ENCODE results near the gene ASXL1. TPM values are rescaled to one million over a fixed set of nuclear protein-coding genes. Genes with fewer than 3 reads are reported as not detected.

Gene ASXL1
- total and polyA plus RNA-seq, 9 of the 15 experiments (the other 6 are each of a cell fraction or from before 2014, with no cell fraction given), result 6.5 to 65.3 (median 32.3) TPM

DNA sequence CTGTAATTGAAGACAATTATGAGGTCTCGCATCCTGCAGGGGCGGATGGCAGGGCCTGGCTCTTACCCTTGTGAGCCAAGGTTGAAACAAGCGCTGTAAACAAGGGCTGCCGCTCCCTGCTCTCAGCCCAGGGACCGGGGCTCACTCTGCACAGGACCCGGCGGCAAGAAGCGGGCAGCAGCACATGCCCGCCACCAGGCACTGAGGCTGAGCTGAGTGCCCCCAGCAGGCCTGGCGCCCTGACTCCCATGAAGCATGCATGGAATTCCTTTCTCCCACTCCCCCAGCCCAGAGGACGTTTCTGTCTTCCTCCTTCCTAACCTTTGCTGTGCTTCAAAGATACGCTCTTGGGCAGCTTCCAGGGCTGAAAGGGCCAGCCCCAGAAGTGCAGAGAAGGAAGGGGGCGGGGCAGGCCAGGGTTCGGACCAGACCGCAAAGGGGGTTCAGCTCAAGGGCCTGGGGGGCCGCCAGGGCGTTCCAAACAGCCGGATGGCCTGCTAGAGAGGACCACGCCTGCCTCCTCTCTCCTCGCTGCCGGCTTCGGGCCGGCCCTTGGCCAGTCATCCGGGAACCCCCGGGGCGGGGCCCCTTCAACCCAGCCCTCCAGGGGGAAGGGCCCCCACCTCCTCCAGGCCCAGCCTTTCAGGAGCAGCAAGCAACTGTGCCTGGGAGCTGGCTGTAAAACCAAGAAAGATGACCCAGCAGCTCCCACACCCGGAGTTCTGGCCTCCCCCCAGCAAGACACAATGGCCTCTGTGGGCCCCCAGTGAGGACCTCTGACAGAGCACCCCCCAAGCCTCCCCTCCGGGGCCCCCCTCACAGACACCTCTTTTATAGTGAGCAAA is 117.1 kb downstream of the ASXL1 start (continued):
- TF ChIP-seq, protein P1, sequence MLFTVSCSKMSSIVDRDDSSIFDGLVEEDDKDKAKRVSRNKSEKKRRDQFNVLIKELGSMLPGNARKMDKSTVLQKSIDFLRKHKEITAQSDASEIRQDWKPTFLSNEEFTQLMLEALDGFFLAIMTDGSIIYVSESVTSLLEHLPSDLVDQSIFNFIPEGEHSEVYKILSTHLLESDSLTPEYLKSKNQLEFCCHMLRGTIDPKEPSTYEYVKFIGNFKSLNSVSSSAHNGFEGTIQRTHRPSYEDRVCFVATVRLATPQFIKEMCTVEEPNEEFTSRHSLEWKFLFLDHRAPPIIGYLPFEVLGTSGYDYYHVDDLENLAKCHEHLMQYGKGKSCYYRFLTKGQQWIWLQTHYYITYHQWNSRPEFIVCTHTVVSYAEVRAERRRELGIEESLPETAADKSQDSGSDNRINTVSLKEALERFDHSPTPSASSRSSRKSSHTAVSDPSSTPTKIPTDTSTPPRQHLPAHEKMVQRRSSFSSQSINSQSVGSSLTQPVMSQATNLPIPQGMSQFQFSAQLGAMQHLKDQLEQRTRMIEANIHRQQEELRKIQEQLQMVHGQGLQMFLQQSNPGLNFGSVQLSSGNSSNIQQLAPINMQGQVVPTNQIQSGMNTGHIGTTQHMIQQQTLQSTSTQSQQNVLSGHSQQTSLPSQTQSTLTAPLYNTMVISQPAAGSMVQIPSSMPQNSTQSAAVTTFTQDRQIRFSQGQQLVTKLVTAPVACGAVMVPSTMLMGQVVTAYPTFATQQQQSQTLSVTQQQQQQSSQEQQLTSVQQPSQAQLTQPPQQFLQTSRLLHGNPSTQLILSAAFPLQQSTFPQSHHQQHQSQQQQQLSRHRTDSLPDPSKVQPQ (CRISPR knock-in tag; IDR thresholded peaks at IDR 0.05; ENCODE audit: borderline replicate concordance), result no peak
- TF ChIP-seq POLR2AphosphoS2 (IDR thresholded peaks at IDR 0.05; ENCODE audit: low read length) (no peak), ELF2 (CRISPR knock-in tag; IDR thresholded peaks at IDR 0.05) (no peak), NCOA6 (IDR thresholded peaks at IDR 0.05) (no peak), NR4A1 (CRISPR knock-in tag; IDR thresholded peaks at IDR 0.05) (no peak), NR4A1 (tag; IDR thresholded peaks at IDR 0.05) (no peak), RBM17 (IDR thresholded peaks at IDR 0.05; ENCODE audit: borderline replicate concordance, low read depth, low read length) (no peak), HNRNPH1 (optimal IDR thresholded peaks at IDR 0.05; ENCODE audit: low read depth, low read length) (no peak), ATF6 (CRISPR knock-in tag; IDR thresholded peaks at IDR 0.05) (no peak), TAF9B (IDR thresholded peaks at IDR 0.05; ENCODE audit: partially characterized antibody) (peak; percentile 41), ZNF57 (CRISPR knock-in tag; IDR thresholded peaks at IDR 0.05) (no peak), POLR2A (conservative IDR thresholded peaks at IDR 0.05) (peak; percentile 63; the same call in 1 of the 2 replicates), MAZ (CRISPR knock-in tag; conservative IDR thresholded peaks at IDR 0.05 in 1 of 2, IDR thresholded peaks at IDR 0.05 in 1 of 2) (peak; percentile 94 to 99), RNF2 (IDR thresholded peaks at IDR 0.05) (peak; percentile 94), KLF6 (CRISPR knock-in tag; IDR thresholded peaks at IDR 0.05; ENCODE audit: borderline replicate concordance) (no peak), NFXL1 (CRISPR knock-in tag; IDR thresholded peaks at IDR 0.05) (no peak), ZNF165 (CRISPR knock-in tag; IDR thresholded peaks at IDR 0.05; ENCODE audit: borderline replicate concordance) (no peak), EWSR1 (IDR thresholded peaks at IDR 0.05; ENCODE audit: borderline replicate concordance, low read depth, partially characterized antibody) (no peak), KDM2B (CRISPR knock-in tag; IDR thresholded peaks at IDR 0.05) (no peak)
- TF ChIP-seq, protein P2, sequence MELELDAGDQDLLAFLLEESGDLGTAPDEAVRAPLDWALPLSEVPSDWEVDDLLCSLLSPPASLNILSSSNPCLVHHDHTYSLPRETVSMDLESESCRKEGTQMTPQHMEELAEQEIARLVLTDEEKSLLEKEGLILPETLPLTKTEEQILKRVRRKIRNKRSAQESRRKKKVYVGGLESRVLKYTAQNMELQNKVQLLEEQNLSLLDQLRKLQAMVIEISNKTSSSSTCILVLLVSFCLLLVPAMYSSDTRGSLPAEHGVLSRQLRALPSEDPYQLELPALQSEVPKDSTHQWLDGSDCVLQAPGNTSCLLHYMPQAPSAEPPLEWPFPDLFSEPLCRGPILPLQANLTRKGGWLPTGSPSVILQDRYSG (tag; conservative IDR thresholded peaks at IDR 0.05; ENCODE audit: low read depth), result no peak
- TF ChIP-seq, protein P3, sequence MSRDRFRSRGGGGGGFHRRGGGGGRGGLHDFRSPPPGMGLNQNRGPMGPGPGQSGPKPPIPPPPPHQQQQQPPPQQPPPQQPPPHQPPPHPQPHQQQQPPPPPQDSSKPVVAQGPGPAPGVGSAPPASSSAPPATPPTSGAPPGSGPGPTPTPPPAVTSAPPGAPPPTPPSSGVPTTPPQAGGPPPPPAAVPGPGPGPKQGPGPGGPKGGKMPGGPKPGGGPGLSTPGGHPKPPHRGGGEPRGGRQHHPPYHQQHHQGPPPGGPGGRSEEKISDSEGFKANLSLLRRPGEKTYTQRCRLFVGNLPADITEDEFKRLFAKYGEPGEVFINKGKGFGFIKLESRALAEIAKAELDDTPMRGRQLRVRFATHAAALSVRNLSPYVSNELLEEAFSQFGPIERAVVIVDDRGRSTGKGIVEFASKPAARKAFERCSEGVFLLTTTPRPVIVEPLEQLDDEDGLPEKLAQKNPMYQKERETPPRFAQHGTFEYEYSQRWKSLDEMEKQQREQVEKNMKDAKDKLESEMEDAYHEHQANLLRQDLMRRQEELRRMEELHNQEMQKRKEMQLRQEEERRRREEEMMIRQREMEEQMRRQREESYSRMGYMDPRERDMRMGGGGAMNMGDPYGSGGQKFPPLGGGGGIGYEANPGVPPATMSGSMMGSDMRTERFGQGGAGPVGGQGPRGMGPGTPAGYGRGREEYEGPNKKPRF (IDR thresholded peaks at IDR 0.05; ENCODE audit: low read depth, low read length), result no peak
